Stimulated activated CD4-positive, alpha-beta T cell treated with anti-CD3 and anti-CD28 coated beads, Interleukin-1b, Interleukin-23, amount 100 ng/mL, for 24 hours (primary cell): Measurements from ENCODE around the gene BHLHE40.

ENCODE experiments used
- DNase-seq, 4 experiments: peaks; one replicate each; pipeline ENCODE4 v3.0.0-alpha.2; 2020; ENCODE audit warnings: low read depth in 4 of 4, low spot score in 1 of 4

The BHLHE40 gene

DNA sequence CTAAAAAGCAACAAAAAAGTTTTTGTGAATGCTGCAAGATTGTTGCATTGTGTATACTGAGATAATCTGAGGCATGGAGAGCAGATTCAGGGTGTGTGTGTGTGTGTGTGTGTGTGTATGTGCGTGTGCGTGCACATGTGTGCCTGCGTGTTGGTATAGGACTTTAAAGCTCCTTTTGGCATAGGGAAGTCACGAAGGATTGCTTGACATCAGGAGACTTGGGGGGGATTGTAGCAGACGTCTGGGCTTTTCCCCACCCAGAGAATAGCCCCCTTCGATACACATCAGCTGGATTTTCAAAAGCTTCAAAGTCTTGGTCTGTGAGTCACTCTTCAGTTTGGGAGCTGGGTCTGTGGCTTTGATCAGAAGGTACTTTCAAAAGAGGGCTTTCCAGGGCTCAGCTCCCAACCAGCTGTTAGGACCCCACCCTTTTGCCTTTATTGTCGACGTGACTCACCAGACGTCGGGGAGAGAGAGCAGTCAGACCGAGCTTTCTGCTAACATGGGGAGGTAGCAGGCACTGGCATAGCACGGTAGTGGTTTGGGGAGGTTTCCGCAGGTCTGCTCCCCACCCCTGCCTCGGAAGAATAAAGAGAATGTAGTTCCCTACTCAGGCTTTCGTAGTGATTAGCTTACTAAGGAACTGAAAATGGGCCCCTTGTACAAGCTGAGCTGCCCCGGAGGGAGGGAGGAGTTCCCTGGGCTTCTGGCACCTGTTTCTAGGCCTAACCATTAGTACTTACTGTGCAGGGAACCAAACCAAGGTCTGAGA lies 4.7 kb downstream of the BHLHE40 start:
- DNase-seq: peak in 3 of 4 experiments; percentile 40 to 63 (median 48)

DNA sequence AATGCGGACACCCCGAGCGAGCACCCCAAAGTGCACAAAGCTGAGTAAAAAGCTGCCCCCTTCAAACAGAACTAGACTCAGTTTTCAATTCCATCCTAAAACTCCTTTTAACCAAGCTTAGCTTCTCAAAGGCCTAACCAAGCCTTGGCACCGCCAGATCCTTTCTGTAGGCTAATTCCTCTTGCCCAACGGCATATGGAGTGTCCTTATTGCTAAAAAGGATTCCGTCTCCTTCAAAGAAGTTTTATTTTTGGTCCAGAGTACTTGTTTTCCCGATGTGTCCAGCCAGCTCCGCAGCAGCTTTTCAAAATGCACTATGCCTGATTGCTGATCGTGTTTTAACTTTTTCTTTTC lies 5.3 kb downstream of the BHLHE40 start:
- no peak for DNase-seq

DNA sequence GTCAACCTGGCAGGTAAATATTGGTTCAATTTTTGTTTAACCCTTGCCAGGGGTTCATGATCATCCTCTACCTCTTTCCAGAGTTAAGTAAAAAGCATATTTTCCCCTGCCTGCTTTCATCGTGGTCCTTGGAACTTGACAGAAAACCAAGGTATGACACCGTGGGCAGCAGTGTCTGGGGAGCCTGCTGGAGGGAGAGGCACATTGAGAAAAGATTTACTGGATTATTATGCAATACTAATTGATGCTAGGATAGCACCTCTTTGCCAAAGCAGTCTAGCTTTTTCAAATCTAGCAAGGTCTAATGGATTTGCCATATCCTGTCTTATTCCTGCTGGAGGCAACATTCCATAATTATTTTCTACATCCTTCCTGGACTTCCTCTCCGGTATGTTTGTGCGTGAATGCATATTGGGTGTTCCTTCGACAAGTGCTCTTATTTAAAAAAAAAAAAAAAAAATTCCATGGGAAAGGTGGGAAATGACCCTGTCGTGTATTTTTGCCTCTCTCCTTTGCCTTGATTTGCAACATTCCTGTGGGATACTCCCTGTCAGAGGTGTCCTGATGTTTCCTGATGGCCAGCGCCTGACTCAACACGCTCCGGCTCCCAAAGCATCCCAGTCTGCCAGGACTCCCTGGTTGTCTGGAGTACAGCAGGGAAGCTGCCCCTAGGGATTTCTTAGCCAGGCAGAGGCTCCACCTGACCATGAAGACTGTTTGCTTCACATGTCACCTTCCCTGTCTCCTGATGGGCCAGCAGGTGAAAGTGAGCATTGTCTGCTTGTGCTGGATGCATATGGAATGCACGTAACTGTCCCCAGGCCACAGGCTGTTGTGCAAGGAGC lies 6.3 kb downstream of the BHLHE40 start:
- DNase-seq: no peak

DNA sequence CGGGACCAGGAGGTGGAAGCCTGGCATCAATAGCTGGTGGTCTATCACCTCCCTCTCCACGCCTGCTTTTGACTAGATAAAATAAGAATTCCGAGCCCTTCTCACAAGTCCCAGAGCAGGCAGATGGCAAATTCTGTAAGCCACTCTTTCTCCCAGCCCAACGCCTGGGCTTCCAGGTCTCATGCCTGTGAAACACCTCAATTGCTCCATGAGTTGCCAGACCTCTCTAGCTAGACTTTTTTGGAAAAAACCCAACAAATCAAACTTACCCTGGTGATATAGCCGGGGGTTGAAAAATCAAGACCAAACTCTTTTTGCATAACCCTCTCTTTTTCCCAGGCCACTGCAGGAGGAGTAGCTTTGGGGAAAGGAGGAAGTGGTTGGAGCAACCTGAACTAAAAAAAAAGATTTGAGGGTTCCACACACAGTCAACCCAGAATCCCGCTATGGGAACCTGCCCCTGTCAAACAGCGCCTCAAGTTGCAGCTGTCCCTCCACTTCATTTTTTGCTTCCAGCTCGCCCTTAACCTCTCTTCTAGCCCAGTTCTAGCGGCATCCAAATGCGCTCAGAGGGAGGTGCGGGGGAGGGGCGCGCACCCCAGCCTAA lies 7.0 kb downstream of the BHLHE40 start:
- DNase-seq: no peak

DNA sequence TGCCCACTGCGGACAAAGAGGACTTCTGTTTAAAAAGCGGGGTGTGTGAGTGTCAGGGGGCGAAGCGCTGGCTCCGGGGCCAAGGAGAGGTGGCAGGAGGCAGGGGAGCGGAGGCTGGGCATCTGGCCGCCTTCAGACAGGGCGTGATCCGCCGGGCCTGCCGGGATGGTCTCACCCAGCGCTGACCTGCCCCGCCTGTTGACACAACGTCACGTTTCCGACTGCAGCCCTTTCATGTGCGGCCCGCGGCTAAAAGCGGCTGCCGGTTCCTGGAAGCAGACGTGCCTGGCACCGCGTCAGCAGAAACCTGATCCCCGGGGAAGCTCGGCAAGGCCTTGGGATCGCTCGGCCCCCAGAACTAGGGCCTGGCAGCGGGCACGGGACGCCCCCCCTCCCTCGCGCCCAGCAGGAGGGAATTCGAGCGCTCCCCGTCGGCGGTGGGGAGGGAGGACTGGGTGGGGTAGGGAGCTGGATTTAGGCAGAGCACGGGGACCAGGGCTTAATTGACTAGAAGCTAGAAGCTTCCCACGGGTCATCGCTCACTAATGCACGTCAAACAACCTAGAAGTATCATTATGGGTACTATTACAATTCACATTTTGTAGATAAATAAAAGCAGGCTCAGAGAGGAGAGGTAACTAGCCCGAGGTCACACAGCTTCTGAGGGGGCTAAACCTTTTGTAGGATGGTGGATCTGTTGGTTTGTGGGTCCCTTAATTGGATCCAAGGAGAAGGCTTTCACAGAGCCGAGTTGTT lies 7.7 kb downstream of the BHLHE40 start:
- DNase-seq: peak in 2 of 4 experiments; percentile 21 to 67

DNA sequence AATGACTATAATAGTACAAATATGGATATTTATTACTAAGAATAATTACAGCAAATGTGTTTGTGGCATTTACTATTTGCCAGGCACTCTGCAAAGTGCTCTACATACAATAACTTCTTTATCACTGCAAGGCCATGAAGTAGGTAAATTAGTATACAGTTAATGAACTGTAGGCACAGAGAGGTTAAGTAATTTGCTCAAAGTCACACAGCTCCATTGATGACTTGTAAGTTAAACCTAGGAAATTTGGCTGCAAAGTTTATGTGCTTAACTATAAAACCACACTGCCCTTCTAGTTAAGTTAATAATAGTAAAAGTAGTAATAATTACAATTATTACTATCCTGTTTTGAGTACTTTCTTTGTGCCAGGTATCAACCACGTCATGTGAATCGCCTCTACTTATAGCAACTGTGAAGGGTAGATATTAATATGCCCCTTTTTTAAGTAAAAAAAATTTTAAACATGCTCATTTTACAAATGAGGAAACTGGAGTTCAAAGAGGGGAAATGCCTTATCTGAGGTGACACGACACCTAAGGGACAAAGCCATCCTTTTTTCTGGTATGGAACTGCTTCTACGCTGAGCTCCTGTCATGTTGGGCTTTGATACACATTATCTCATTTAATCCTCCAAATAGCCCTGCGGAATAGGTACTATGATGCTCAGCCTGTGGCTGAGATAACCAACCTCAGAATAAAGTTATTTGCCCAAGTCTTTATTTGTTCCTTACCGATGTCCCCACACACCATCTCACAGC lies 8.5 kb downstream of the BHLHE40 start:
- no peak for DNase-seq

DNA sequence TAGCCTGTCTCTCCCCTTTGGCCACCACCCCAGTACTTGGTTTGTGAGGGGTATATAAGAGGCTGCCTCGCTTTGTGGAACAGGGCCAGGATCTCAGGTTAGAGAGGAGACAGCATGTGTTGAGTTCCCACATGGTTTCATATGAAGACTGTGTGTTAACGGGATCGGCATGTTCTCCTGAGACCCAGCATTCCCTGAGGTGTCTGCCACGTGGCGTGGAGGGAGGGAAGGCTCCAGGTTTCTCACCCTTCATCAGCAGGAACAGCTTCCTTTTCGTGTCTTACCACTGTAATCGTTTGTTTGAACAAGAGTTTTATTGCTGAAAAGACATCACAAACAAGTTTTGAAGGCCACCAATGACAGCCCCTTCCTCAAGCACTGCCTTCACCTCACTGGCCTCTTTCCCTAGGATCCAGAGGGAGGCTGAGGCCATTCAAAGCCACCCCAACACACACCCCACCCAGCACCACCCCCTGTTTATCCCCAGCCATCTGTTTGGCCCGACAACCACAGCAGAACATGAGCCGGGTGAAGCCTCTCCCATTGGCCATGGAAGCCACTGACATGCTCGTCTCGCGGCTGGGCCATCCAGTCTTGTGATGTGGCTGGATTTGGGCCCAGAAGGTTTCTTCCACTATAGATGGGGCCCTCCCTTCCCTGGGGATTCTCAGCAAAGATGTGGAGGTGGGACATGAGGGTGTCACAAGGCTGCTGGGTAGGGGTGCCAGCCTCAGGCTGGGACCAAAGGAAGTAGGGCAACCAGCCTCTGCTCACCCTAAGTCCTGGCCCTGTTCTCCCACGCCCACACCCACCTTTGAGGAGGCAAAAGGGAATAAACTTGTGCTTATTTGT lies 10.0 kb downstream of the BHLHE40 start:
- no peak for DNase-seq

DNA sequence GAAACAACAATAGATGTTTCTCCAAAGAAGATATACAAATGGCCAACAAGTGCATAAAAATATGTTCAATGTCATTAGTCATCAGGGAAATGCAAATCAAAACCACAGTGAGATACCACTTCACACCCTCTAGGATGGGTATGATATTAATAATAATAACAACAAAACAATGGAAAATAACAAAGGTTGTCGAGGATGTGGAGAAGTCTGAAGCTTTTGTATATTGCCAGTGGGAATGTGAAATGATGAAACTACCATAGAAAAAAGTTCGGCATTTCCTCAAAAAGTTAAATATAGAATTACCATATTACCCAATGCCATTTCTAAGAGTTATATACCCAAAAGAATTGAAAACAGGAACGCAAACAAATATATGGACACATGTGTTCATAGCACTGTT lies 10.8 kb downstream of the BHLHE40 start:
- DNase-seq: no peak

DNA sequence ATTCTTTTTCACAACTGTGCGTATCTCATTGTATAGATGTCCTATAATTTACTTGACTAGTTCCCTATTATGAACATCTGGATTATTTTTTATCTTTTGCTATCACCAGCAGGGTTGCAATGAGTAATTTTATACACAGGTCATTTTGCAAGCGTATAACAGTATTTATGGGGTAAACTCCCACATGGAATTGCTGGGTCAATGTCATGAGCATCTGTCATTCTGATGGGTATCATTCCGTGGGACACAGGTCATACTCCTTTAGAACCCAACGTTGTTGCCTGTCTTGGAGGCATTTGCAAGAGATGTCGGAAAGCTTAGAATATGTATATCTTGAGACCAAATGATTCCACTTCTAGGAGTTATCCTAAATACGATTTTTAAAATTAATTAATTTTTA lies 12.9 kb downstream of the BHLHE40 start:
- no peak for DNase-seq

DNA sequence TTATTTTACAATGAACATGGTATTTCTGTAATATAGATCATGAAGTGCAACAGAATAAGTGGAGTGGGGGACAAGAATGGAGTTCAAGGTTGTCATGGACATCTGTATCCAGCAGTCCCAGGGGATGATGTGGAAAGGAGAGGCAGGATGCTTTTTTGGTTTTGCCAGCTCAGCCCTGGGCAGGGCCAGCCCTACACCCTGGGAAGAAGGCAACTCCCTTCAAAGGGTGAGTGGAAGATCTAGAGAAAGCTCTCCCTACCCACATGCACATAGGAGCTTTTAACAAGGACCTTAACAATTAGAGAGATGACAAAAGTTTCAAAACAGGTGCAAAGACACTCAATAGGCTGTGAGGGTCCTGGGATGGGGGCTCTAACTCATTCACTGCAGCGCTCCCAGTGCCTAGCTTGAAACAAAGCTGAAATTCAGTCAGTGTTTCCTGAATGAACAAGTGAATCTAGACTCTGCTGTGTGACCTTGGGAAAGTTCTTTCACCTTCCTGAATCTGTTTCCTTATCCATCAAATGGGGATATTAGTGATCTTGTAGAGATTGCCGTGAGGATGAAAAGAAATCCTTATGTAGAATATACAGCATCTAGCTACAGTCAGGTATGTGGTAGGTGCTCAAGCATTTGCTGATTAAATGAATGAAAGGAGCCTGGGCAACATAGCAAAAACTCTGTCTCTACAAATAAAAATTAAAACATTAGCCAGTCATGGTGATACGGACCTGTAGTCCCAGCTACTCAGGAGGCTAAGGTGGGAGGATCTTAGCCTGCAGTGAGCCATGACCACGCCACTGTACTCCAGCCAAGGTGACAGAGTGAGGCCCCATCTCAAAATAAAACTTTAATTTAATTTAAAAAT lies 14.3 kb downstream of the BHLHE40 start:
- no peak for DNase-seq

DNA sequence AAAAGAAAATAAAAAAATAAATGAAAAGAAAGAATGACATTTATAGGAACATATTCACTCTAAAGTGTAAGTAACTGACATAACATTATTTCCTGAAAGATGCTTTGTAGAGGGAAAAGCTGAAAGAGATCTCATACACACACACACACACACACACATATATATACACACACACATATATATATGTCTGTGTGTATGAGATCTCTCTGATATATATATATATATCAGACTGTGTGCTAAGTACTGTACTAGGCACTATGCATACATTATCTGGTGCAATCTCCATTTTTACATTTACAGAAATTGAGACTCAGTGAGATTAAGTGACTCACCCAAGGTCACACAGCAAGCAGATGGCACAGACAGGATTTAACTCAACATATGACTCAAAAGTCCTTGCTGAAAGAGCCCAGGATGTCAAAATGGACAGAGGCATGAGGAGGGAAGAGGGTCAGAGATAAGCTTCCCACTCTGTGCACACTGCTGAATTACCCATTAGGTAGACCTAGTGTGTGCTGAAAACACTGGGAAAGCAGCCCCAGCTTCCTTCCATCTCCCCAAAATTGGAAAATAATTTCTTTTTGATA lies 15.0 kb downstream of the BHLHE40 start:
- DNase-seq: no peak

DNA sequence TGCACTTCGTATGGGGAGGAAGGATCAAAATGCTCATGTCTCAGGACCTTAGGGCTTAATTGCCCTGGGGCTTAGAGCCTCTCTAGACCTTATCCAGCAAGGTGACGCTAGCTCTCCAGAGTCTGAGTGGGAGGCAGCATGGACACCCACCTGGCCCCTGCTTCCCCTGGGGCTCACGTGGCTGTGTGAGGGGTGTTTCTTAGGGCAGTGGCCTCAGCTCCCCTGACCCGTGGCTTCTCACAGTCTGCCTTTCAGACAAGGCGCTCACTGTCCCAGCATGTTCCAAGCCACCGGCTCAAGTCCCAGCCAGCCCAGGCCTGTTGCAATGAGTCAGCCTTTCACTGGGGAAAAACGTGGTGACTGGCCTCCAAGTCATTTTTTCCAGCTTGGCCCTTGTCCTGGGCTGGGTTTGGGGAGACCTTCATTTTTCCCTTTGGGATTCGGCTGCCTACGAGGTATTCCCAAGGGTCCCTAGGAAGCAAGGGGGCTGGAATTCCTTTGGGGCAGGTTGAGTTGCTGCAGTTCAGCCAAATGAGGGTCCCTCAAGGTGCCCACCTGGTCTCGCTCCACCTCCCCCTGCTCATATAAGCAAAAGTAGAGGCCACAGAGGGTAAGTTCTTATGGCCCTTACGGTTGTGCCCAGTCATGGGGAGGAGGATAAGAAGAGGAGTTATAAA lies 15.7 kb downstream of the BHLHE40 start:
- DNase-seq: no peak

DNA sequence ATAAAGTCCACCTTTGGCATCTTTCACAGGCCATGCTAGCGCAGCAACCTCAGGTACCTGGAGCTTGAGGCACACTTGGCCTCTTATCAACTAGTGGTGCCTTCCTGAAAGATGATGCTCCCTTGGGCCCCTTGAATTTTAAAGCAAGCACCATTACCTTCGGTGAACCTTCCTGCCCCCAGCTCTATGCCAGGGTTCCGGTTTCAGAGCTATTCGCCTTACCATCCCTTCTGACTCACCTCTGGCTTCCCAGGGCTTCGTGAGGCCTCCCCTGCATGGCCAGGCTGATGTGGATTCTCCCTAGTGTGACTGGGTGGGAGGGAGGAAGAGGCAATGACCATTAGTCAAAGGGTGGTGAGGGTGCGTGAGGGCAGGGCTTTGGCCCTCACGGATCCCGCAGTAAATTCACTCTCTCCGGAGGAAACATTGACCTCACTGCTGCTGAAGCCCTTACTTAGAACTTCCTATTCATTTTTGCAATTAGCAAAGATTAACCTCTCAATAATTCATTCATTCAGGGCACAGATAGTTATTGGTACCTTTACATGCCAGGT lies 16.3 kb downstream of the BHLHE40 start:
- DNase-seq: no peak

DNA sequence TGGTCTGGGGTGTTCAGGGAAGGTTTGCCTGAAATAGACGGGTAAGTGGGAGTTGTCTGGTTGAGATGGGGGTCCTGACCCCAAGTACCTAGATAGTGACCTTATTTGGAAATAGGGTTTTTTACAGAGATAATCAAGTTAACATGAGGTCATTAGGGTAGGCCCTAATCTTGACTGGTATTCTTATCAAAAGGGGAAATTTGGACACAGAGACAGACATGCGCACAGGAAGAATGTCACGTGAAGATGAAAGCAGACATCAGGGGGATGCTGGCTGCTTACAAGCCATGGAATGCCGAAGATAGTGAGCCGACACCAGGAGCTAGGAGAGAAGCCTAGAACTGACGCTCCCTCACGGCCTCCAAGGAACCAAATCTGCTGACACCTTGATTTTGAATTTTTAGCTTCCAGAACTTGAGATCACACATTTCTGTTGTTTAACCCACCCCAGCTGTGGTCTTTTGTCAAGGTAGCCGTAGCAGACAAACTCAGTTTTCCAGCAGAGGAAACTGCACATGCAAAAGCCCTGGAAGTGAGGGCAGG lies 17.1 kb downstream of the BHLHE40 start:
- DNase-seq: no peak

DNA sequence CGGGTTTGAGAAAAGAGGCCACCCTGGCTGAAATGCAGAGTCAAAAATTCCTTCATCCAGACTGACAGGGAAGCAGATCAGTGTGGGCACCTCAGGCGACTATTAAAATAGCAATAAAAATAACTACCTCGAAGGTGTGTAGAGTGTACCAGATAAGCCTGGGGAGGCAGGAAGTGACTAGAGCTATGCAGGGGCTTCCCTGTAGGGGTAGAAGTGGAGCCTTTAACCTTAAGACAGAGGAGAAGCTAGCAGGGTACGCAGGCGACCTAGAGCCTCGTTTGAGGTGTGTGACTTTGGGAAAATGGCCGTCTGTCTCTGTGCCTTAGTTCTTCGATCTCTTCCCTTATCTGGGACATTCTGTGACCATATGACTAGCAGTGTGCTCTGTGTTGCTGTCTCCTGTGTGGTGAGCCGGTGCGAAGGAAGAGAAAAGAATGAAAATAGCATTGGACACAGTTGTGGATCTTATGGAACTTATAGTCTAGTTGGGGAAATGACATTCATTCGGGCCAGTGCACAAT lies 17.6 kb downstream of the BHLHE40 start:
- no peak for DNase-seq

DNA sequence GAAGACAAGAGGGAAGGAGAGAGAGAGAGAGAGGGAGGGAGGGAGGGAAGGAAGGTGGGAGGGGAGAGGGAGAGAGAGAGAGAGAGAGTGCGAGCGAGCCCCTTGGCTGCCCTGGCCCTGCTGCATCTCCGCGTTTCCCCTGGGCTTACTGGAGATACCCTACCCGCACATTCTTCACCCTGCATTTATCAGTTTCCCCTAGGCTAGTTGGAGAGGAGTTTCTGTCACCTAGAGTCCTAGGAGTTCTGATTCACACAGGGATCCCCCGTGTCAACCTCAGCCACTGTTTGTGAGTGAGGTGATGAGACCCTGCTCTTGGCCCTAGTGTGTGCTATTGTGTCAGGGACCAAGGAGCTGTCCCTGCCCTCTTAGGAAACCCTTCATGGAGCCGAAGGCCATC lies 18.7 kb downstream of the BHLHE40 start:
- no peak for DNase-seq
